M059J (cell line): ENCODE data around the gene C2CD4C. TPM values are rescaled to one million over a fixed set of nuclear protein-coding genes. Genes with fewer than 3 reads are reported as not detected.
"Not testable (repeated sequence)": the region's sequence is repeated elsewhere in the genome, so short reads cannot be mapped to it uniquely, and the experiment has no call there.

ENCODE experiments used
- DNase-seq: peaks from one replicate; pipeline ENCODE4 v3.0.0-alpha.2; 2012; ENCODE audit warnings: low read depth
- total RNA-seq: library from RNA; depleted of rRNA; stranded (reverse); fragments of >200 nt; shearing (Covaris generic); gene quantifications from 2 replicates; pipeline ENCODE4 v1.2.3, GENCODE V29; 2014

The C2CD4C gene
- total RNA-seq, 1 experiment from 2014 or later, result not detected

- no peak for DNase-seq
Measured at GRCh38 chr19:400976-401865, 7.7 kb downstream of the C2CD4C start.

GRCh38 chr19:399370-399769, 9.6 kb downstream of the C2CD4C start:
- DNase-seq, result no peak

- no peak for DNase-seq
Measured at GRCh38 chr19:398719-399118, 10.2 kb downstream of the C2CD4C start.

- no peak for DNase-seq
Measured at GRCh38 chr19:397941-398706, 10.8 kb downstream of the C2CD4C start.

- no peak for DNase-seq
Measured at GRCh38 chr19:397321-397720, 11.6 kb downstream of the C2CD4C start.

GRCh38 chr19:395467-395866, 13.5 kb downstream of the C2CD4C start:
- DNase-seq, result no peak

- DNase-seq, result not testable (repeated sequence)
Measured at GRCh38 chr19:394857-395256, 14.1 kb downstream of the C2CD4C start.

GRCh38 chr19:393560-393959, 15.4 kb downstream of the C2CD4C start:
- DNase-seq, result not testable (repeated sequence)

GRCh38 chr19:392375-392970, 16.5 kb downstream of the C2CD4C start:
- no peak for DNase-seq

GRCh38 chr19:391726-392374, 17.1 kb downstream of the C2CD4C start:
- no peak for DNase-seq

GRCh38 chr19:391207-391557, 17.8 kb downstream of the C2CD4C start:
- DNase-seq, result no peak

GRCh38 chr19:390386-391206, 18.4 kb downstream of the C2CD4C start:
- no peak for DNase-seq

GRCh38 chr19:389935-390289, 19.0 kb downstream of the C2CD4C start:
- DNase-seq, result no peak

GRCh38 chr19:389255-389934, 19.6 kb downstream of the C2CD4C start:
- DNase-seq, result no peak

GRCh38 chr19:388691-389090, 20.3 kb downstream of the C2CD4C start:
- DNase-seq, result no peak

- DNase-seq, result no peak
Measured at GRCh38 chr19:387777-388176, 21.2 kb downstream of the C2CD4C start.

GRCh38 chr19:386632-387301, 22.2 kb downstream of the C2CD4C start:
- not testable (repeated sequence) for DNase-seq

GRCh38 chr19:386189-386588, 22.8 kb downstream of the C2CD4C start:
- not testable (repeated sequence) for DNase-seq

- no peak for DNase-seq
Measured at GRCh38 chr19:384799-385169, 24.2 kb downstream of the C2CD4C start.
